Stimulated activated CD4-positive, alpha-beta T cell treated with anti-CD3 and anti-CD28 coated beads, Interleukin-1b, Interleukin-23, amount 100 ng/mL, for 24 hours (primary cell): Measurements from ENCODE around the gene TBC1D12.
"Not testable (repeated sequence)": the region's sequence is repeated elsewhere in the genome, so short reads cannot be mapped to it uniquely, and the experiment has no call there.

Experiments used
- DNase-seq, 4 experiments: peaks; one replicate each; pipeline ENCODE4 v3.0.0-alpha.2; 2020; ENCODE audit warnings: low read depth in 4 of 4, low spot score in 1 of 4

TBC1D12 gene

GRCh38 chr10:94402204-94402842, at the start of gene TBC1D12:
Gene TBC1D12 (plus strand): TSS chr10:94402541. CDS start chr10:94402614, 73 bp downstream.
- DNase-seq = no peak

- DNase-seq = no peak
Observed at GRCh38 chr10:94353336-94353735, 49.0 kb upstream of the TBC1D12 start.

GRCh38 chr10:94355841-94356240, 46.5 kb upstream of the TBC1D12 start:
- no peak for DNase-seq

- no peak for DNase-seq
Observed at GRCh38 chr10:94357193-94357592, 45.1 kb upstream of the TBC1D12 start.

- DNase-seq = no peak
Observed at GRCh38 chr10:94358480-94358879, 43.9 kb upstream of the TBC1D12 start.

GRCh38 chr10:94361171-94361794, 41.1 kb upstream of the TBC1D12 start:
- no peak for DNase-seq

- DNase-seq = peak; percentile 93 to 98 (median 96)
Observed at GRCh38 chr10:94362360-94363250, 39.7 kb upstream of the TBC1D12 start, which contains the start of gene NOC3L. Gene NOC3L (minus strand): TSS chr10:94362939. CDS start chr10:94362838, 101 bp downstream.

GRCh38 chr10:94363251-94363565, 39.1 kb upstream of the TBC1D12 start:
- no peak for DNase-seq

GRCh38 chr10:94364482-94364881, 37.9 kb upstream of the TBC1D12 start:
- DNase-seq = no peak

- DNase-seq = no peak
Observed at GRCh38 chr10:94366382-94366781, 36.0 kb upstream of the TBC1D12 start.

GRCh38 chr10:94370501-94370900, 31.8 kb upstream of the TBC1D12 start:
- no peak for DNase-seq

GRCh38 chr10:94375374-94375773, 27.0 kb upstream of the TBC1D12 start:
- DNase-seq = no peak

- no peak for DNase-seq
Observed at GRCh38 chr10:94376865-94377264, 25.5 kb upstream of the TBC1D12 start.

- no peak for DNase-seq
Observed at GRCh38 chr10:94383530-94383929, 18.8 kb upstream of the TBC1D12 start.

GRCh38 chr10:94385733-94386132, 16.6 kb upstream of the TBC1D12 start:
- not testable (repeated sequence) for DNase-seq

- DNase-seq = not testable (repeated sequence)
Observed at GRCh38 chr10:94392117-94392516, 10.2 kb upstream of the TBC1D12 start.

- DNase-seq = no peak
Observed at GRCh38 chr10:94397549-94398370, 4.6 kb upstream of the TBC1D12 start.

- DNase-seq = no peak
Observed at GRCh38 chr10:94398762-94399161, 3.6 kb upstream of the TBC1D12 start.

GRCh38 chr10:94402843-94403379, 570 bp downstream of the TBC1D12 start:
- DNase-seq = no peak

GRCh38 chr10:94403380-94404213, 1.3 kb downstream of the TBC1D12 start:
- no peak for DNase-seq
